Peyer's patch (tissue), 4 donors: ENCODE measurements around the gene CCDC85C. TPM values are rescaled to one million over a fixed set of nuclear protein-coding genes. Genes with fewer than 3 reads are reported as not detected.
A peak's percentile ranks its signal among the peaks of the same experiment; 100 is the strongest.

Experiments used
- DNase-seq, 3 donors: peaks; one replicate each; pipeline ENCODE4 v3.0.0-alpha.2; 2017 to 2019
- H3K27ac ChIP-seq, 4 donors: fragments of 200-600 bp; sonication (generic); one replicate each; pipeline ENCODE4 v1.5.1; 2016 to 2019
- H3K27me3 ChIP-seq, 2 donors: fragments of 200-600 bp; sonication (generic); one replicate each; pipeline ENCODE4 v1.5.1; 2019
- H3K36me3 ChIP-seq, 3 donors: fragments of 200-600 bp; sonication (generic); one replicate each; pipeline ENCODE4 v1.5.1; 2016 to 2019
- H3K4me1 ChIP-seq, 4 donors: fragments of 200-600 bp; sonication (generic); one replicate each; pipeline ENCODE4 v1.5.1; 2016 to 2019
- H3K4me3 ChIP-seq, 4 donors: fragments of 200-600 bp; sonication (generic); 1 replicate in 3 of 4; 2 replicates in 1 of 4; pipeline ENCODE4 v1.5.1; 2016 to 2019; ENCODE audit warnings: mild to moderate bottlenecking in 1 of 4
- H3K9me3 ChIP-seq, 4 donors: fragments of 200-600 bp; sonication (generic); one replicate each; pipeline ENCODE4 v1.5.1; 2016 to 2019; ENCODE audit warnings: mild to moderate bottlenecking in 1 of 4
- POLR2A ChIP-seq, 2 donors: fragments of 450-650 bp; IDR thresholded peaks; one replicate each; pipeline ENCODE4 v1.5.1; 2017; ENCODE audit warnings: antibody characterized with exemption in 2 of 2, mild to moderate bottlenecking in 2 of 2, moderate library complexity in 2 of 2
- total RNA-seq, 4 donors: library from RNA; depleted of rRNA; stranded (reverse); fragments of >200 nt; gene quantifications; one replicate each; pipeline ENCODE4 v1.1.0, GENCODE V29; 2016
- TF ChIP-seq, protein P1 (sequence below), 6 experiments: fragments of 450-650 bp in 4 of 6; fragments of 200-600 bp in 2 of 6; sonication (generic) in 1 of 6; IDR thresholded peaks; one replicate each; pipeline ENCODE4 v1.5.1; 2017 to 2019; ENCODE audit warnings: antibody characterized with exemption in 6 of 6, mild to moderate bottlenecking in 3 of 6, moderate library complexity in 1 of 6

The CCDC85C gene
- total RNA-seq, 4 donors from 2014 or later = 19.8 to 98.1 (median 78.8) TPM

- DNase-seq = no peak
- TF ChIP-seq, protein P1, sequence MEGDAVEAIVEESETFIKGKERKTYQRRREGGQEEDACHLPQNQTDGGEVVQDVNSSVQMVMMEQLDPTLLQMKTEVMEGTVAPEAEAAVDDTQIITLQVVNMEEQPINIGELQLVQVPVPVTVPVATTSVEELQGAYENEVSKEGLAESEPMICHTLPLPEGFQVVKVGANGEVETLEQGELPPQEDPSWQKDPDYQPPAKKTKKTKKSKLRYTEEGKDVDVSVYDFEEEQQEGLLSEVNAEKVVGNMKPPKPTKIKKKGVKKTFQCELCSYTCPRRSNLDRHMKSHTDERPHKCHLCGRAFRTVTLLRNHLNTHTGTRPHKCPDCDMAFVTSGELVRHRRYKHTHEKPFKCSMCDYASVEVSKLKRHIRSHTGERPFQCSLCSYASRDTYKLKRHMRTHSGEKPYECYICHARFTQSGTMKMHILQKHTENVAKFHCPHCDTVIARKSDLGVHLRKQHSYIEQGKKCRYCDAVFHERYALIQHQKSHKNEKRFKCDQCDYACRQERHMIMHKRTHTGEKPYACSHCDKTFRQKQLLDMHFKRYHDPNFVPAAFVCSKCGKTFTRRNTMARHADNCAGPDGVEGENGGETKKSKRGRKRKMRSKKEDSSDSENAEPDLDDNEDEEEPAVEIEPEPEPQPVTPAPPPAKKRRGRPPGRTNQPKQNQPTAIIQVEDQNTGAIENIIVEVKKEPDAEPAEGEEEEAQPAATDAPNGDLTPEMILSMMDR (IDR thresholded peaks at IDR 0.05) = no peak
- no peak for TF ChIP-seq POLR2A (IDR thresholded peaks at IDR 0.05)
Observed at GRCh38 chr14:99589651-99590530, 14.1 kb downstream of the CCDC85C start.

DNA sequence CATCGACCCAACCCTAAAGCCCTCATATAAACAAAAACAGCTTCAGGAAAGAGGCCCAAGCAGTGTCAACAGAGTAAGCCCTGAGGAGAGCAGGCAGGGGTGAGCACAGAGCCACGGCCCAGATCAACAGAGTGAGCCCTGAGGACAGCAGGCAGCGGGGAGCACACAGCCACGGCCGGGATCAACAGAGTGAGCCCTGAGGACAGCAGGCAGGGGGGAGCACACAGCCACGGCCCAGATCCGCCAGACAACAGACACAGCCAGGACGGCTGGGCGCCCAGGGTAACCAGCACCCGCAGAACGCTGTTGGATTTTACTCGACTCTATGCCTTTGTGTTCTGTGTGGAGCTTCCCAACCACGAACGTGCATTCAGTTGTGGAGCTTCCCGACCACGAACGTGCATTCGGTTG, 15.0 kb downstream of the CCDC85C start:
- TF ChIP-seq POLR2A (IDR thresholded peaks at IDR 0.05) = no peak
- TF ChIP-seq, protein P1 (IDR thresholded peaks at IDR 0.05) = no peak
- no peaks in the 10 kb centered on the region for H3K9me3 ChIP-seq
- peaks cover 0 to 66% (median 0%) of the 10 kb centered on the region in 4 donors for H3K4me1 ChIP-seq
- no peaks in the 10 kb centered on the region for H3K27me3 ChIP-seq
- H3K4me3 ChIP-seq = no peak overlapping the region
- no peaks in the 10 kb centered on the region for H3K36me3 ChIP-seq
- H3K27ac ChIP-seq = peak overlapping the region in 2 of 4 donors; percentile 44 to 51
- DNase-seq = no peak

More at GRCh38 chr14:99589651-99590530, 14.1 kb downstream of the CCDC85C start:
- Histone ChIP-seq H3K27ac (peak overlapping the region in 3 of 4 donors; percentile 10 to 51 (median 44)), H3K9me3 (no peaks in the 10 kb centered on the region), H3K27me3 (no peaks in the 10 kb centered on the region), H3K4me1 (peaks cover 0 to 74% (median 2%) of the 10 kb centered on the region in 4 donors), H3K4me3 (no peak overlapping the region), H3K36me3 (no peaks in the 10 kb centered on the region)

DNA sequence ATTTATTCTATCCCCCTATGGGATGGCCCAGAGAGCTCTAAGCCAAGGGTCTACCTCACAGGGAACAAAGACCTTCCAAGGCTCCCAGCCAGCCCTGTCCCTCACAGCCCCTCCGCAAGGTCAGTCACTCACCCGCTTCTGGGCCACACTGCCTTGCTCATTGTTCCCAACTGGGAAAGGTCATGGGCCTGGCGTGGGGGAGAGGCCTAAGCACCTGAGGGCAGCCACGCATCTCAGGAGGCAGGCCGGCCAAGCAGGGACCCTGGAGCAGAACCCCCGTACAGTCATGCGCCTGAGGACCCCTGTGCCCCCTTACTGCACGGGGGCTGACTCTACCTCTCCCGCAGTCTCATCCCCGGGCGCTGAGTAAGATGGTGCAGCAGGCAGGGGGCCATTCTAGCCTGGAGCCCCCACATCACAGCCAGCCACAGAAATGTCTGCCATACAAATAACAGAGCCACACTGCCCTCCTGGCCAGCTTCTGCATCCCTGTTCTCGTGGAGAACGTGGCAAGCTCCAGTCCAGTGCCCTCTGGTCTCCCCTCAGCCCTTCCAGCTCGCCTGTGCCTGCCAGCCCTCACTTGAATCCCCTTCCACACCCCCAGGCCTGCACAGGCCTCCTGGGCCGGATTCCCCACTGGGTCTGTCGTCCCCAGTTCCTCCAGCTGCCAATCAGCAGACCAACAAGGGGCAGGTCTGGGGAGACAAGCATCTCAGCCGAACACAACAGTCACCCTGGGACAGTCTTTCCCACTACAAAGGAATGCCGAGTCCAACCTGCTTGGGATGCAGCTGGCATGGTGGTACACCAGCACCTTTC, 16.3 kb downstream of the CCDC85C start:
- H3K4me3 ChIP-seq = no peak overlapping the region
- peaks cover 0 to 64% (median 0%) of the 10 kb centered on the region in 4 donors for H3K4me1 ChIP-seq
- no peak for DNase-seq
- H3K36me3 ChIP-seq = no peaks in the 10 kb centered on the region
- H3K27me3 ChIP-seq = no peaks in the 10 kb centered on the region
- H3K27ac ChIP-seq = peak overlapping the region in 2 of 4 donors; percentile 35 to 55
- TF ChIP-seq, protein P1 (IDR thresholded peaks at IDR 0.05) = no peak
- TF ChIP-seq POLR2A (IDR thresholded peaks at IDR 0.05) = no peak
- H3K9me3 ChIP-seq = no peaks in the 10 kb centered on the region

DNA sequence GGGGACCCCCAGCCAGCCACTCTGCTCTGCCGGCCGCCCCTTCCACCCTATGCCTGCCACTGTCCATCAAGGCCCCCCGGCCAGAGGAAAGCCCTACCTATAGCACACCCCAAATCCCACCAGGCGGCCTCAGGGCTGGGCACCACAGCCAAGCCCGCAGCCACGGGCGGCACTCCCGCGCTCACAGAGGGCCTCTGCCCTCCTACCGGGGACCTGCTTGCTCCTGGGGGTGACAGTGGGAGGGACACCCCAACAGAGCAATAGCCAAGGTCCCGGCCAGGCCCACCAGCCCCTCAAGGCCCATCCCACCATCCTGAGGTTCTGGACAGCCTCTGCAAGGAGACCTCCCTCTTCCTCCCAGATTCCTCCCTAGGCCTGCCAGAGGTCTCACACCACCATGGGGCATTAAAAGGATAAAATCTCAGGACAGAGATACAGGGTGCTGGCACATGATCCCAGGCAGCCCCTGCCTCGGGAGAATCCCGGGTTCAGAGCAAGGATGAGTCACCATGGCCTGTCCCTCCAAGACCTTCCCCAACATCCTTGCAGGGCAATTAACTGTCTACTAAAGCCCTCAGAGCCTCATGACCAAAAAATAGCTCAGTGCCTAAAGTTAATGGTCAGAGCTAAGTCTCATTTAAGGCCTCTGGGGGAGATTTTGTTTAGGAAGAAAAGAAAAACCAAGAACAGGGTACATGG, 17.1 kb downstream of the CCDC85C start:
- no peaks in the 10 kb centered on the region for H3K36me3 ChIP-seq
- no peak overlapping the region for H3K4me3 ChIP-seq
- H3K27me3 ChIP-seq = no peaks in the 10 kb centered on the region
- H3K4me1 ChIP-seq = peaks cover 0 to 59% (median 0%) of the 10 kb centered on the region in 4 donors
- TF ChIP-seq, protein P1 (IDR thresholded peaks at IDR 0.05) = no peak
- TF ChIP-seq POLR2A (IDR thresholded peaks at IDR 0.05) = no peak
- peak overlapping the region in 1 of 4 donors; percentile 5 for H3K27ac ChIP-seq
- DNase-seq = no peak
- H3K9me3 ChIP-seq = no peaks in the 10 kb centered on the region
